Measurements from ENCODE around the gene NOS3.

DNA sequence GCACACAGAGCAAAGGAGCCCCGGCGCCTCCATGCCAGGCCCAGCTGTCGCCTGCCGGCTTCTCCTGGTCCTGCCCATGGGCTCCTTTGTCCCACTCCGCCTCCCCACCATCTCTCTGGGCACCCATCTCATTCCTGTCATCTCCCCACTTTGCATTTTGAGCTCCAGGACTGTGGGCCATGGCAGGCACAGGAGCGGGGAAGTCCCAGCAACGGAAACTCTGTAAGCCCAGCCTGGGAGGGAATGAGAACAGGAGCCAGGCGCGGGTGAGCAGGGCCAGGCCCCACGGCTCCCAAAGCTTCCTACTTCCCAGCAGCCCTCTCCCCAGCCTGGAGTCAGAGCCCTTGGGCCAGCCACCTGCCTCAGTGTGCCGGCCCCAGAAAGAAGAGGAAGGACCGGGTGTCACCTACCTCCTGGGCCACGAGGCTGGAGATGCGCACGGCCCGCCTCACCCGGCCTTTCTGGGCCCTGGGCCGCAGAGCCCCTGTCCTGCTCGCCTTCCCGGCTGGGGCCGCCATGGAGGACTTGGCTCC lies 35.8 kb upstream of the NOS3 start:
- TF ChIP-seq, protein P1, sequence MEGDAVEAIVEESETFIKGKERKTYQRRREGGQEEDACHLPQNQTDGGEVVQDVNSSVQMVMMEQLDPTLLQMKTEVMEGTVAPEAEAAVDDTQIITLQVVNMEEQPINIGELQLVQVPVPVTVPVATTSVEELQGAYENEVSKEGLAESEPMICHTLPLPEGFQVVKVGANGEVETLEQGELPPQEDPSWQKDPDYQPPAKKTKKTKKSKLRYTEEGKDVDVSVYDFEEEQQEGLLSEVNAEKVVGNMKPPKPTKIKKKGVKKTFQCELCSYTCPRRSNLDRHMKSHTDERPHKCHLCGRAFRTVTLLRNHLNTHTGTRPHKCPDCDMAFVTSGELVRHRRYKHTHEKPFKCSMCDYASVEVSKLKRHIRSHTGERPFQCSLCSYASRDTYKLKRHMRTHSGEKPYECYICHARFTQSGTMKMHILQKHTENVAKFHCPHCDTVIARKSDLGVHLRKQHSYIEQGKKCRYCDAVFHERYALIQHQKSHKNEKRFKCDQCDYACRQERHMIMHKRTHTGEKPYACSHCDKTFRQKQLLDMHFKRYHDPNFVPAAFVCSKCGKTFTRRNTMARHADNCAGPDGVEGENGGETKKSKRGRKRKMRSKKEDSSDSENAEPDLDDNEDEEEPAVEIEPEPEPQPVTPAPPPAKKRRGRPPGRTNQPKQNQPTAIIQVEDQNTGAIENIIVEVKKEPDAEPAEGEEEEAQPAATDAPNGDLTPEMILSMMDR (IDR thresholded peaks at IDR 0.05): no peak
- TF ChIP-seq POLR2A (IDR thresholded peaks at IDR 0.05): no peak

Measured in esophagus squamous epithelium (tissue), 4 donors.